Uterus (tissue), 4 donors: Measurements from ENCODE around the gene PDK1. TPM values are rescaled to one million over a fixed set of nuclear protein-coding genes. Genes with fewer than 3 reads are reported as not detected.

ENCODE experiments used
- DNase-seq, 2 donors: peaks; one replicate each; pipeline ENCODE4 v3.0.0-alpha.2; 2019 to 2020
- H3K27ac ChIP-seq, 2 donors: fragments of 200-600 bp; sonication (generic); 1 replicate in 1 of 2; 2 replicates in 1 of 2; pipeline ENCODE4 v1.5.1; 2016 to 2018
- H3K27me3 ChIP-seq, 2 donors: fragments of 200-600 bp; sonication (generic); one replicate each; pipeline ENCODE4 v1.5.1; 2018 to 2019; ENCODE audit warnings: control low read depth in 1 of 2
- H3K36me3 ChIP-seq, 2 donors: fragments of 200-600 bp; sonication (generic); one replicate each; pipeline ENCODE4 v1.5.1; 2019; ENCODE audit warnings: control low read depth in 1 of 2
- H3K4me1 ChIP-seq, 2 donors: fragments of 200-600 bp; sonication (generic); one replicate each; pipeline ENCODE4 v1.5.1; 2018 to 2019; ENCODE audit warnings: control low read depth in 1 of 2
- H3K4me3 ChIP-seq, 2 donors: fragments of 200-600 bp; sonication (generic); 1 replicate in 1 of 2; 2 replicates in 1 of 2; pipeline ENCODE4 v1.5.1; 2018 to 2019; ENCODE audit warnings: mild to moderate bottlenecking in 1 of 2
- H3K9me3 ChIP-seq, 2 donors: fragments of 200-600 bp; sonication (generic); one replicate each; pipeline ENCODE4 v1.5.1; 2019; ENCODE audit warnings: control low read depth in 1 of 2
- CTCF ChIP-seq, 4 experiments: fragments of 200-600 bp in 2 of 4; fragments of 450-650 bp in 2 of 4; sonication (generic) in 2 of 4; IDR thresholded peaks; one replicate each; pipeline ENCODE4 v1.5.1; 2016 to 2019; ENCODE audit warnings: antibody characterized with exemption in 4 of 4, mild to moderate bottlenecking in 2 of 4, moderate library complexity in 1 of 4
- POLR2A ChIP-seq, 2 donors: fragments of 450-650 bp; IDR thresholded peaks; one replicate each; pipeline ENCODE4 v1.6.1; 2016; ENCODE audit warnings: antibody characterized with exemption in 2 of 2, mild to moderate bottlenecking in 1 of 2, moderate library complexity in 1 of 2
- intact Hi-C: fragments of 100-400 bp; cut with DNase I; formaldehyde crosslinking; loops from one replicate; pipeline ENCODE4 v1.15.1; 2023; ENCODE audit warnings: low total_unique reads
- small RNA-seq: library from RNA; depleted of rRNA; stranded (forward); fragments of <200 nt; gene quantifications from one replicate; pipeline ENCODE3, GENCODE V24; 2016
- total RNA-seq, 4 donors: library from RNA; depleted of rRNA in 3 of 4; stranded (reverse); fragments of >200 nt in 3 of 4; gene quantifications; one replicate each; pipeline versions ENCODE4 v1.1.0 to v1.2.4, GENCODE V29; 2014 to 2023
- donor health status: DM: yes; HTN: yes; CAD: no.

PDK1 gene
- total RNA-seq, 4 donors from 2014 or later = 1.5 to 42.4 (median 20.1) TPM

GRCh38 chr2:172643142-172643541 lies 87.3 kb downstream of the PDK1 start:
- no peak for TF ChIP-seq CTCF (IDR thresholded peaks at IDR 0.05)
- no peak for TF ChIP-seq POLR2A (IDR thresholded peaks at IDR 0.05)
- H3K4me1 ChIP-seq = no peaks in the 10 kb centered on the region
- intact Hi-C loops = no loop called here
- H3K27ac ChIP-seq = no peak overlapping the region
- no peak overlapping the region for H3K4me3 ChIP-seq
- H3K27me3 ChIP-seq = no peaks in the 10 kb centered on the region
- H3K9me3 ChIP-seq = no peaks in the 10 kb centered on the region
- no peaks in the 10 kb centered on the region for H3K36me3 ChIP-seq
- DNase-seq = no peak

GRCh38 chr2:172647439-172647838 lies 91.5 kb downstream of the PDK1 start:
- Histone ChIP-seq H3K4me1 (no peaks in the 10 kb centered on the region), H3K4me3 (no peak overlapping the region)

GRCh38 chr2:172655091-172655837 lies 99.4 kb downstream of the PDK1 start:
- DNase-seq = no peak
- H3K27me3 ChIP-seq = no peaks in the 10 kb centered on the region
- H3K4me3 ChIP-seq = no peak overlapping the region
- H3K4me1 ChIP-seq = no peaks in the 10 kb centered on the region
- no peak for TF ChIP-seq POLR2A (IDR thresholded peaks at IDR 0.05)
- H3K36me3 ChIP-seq = no peaks in the 10 kb centered on the region
- no peak overlapping the region for H3K27ac ChIP-seq
- intact Hi-C loops = no loop called here
- H3K9me3 ChIP-seq = no peaks in the 10 kb centered on the region

More at GRCh38 chr2:172647439-172647838, 91.5 kb downstream of the PDK1 start:
- no peak for TF ChIP-seq CTCF (IDR thresholded peaks at IDR 0.05)
- TF ChIP-seq POLR2A (IDR thresholded peaks at IDR 0.05) = no peak
- no peak overlapping the region for H3K27ac ChIP-seq
- intact Hi-C loops = no loop called here
- no peak for DNase-seq
- no peaks in the 10 kb centered on the region for H3K36me3 ChIP-seq
- H3K9me3 ChIP-seq = no peaks in the 10 kb centered on the region
- no peaks in the 10 kb centered on the region for H3K27me3 ChIP-seq

GRCh38 chr2:172655838-172656573 lies 100.1 kb downstream of the PDK1 start:
- no peak for TF ChIP-seq CTCF (IDR thresholded peaks at IDR 0.05)
- no peak for TF ChIP-seq POLR2A (IDR thresholded peaks at IDR 0.05)
- intact Hi-C loops = no loop called here
- H3K4me3 ChIP-seq = no peak overlapping the region

More at GRCh38 chr2:172655838-172656573, 100.1 kb downstream of the PDK1 start:
- Histone ChIP-seq H3K36me3 (no peaks in the 10 kb centered on the region), H3K27ac (no peak overlapping the region), H3K9me3 (no peaks in the 10 kb centered on the region), H3K27me3 (no peaks in the 10 kb centered on the region), H3K4me1 (no peaks in the 10 kb centered on the region)
- no peak for DNase-seq

Small RNA genes lying within 50 kb of the gene (small RNA-seq; reads per million reads assigned to genes)
- not detected for gene RF00019

Other genes starting within 250 kb of the PDK1 start
- gene ITGA6, start 128.5 kb upstream of the PDK1 start, total RNA-seq = 100 to 1,000 TPM in 2 of 4 donors, 10 to 100 TPM in 2; 57.4 to 195 (median 120) TPM
- 10 to 100 TPM; 16.1 to 26.2 (median 21.3) TPM for gene RAPGEF4, start 179.8 kb downstream of the PDK1 start, total RNA-seq